HG02884 (cell line): Measurements from ENCODE around the gene SPATA2L.

Experiments used
- ATAC-seq: cut with Tn5 transposase; IDR thresholded peaks from one replicate; pipeline ENCODE4 v1.9.1; 2021; ENCODE audit warnings: mild to moderate bottlenecking, moderate library complexity; ENCODE audit not compliant: unreplicated experiment

SPATA2L gene

DNA sequence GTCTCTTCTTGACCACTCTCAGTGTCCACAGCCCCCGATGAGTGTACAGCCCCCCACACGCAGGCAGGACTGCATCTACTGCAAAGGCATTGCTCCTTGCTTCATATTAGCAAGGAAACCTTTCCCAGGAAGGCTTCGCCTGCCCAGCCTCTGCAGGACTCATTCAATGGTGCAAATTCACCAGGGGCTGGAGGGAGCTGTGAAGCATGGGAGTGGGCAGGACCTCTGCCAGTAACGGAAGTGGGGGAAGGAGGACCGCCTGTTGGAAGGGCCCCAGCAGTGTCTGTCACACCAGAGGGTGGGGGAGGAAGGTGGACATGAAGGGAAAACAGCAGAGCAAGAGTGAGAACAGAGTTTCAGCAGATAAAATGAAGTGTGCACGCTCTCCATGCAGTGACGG, 41.4 kb downstream of the SPATA2L start:
- no peak for ATAC-seq

GRCh38 chr16:89658221-89658879, 43.2 kb downstream of the SPATA2L start:
- ATAC-seq: no peak

GRCh38 chr16:89657442-89658220, 43.9 kb downstream of the SPATA2L start, which contains the start of the genes CHMP1A and SPATA33:
CHMP1A (minus strand) TSS chr16:89657708; CDS start chr16:89657588, 120 bp downstream.
SPATA33 (plus strand) TSS chr16:89657836; CDS start chr16:89657912, 76 bp downstream.
- peak; percentile 83 for ATAC-seq

DNA sequence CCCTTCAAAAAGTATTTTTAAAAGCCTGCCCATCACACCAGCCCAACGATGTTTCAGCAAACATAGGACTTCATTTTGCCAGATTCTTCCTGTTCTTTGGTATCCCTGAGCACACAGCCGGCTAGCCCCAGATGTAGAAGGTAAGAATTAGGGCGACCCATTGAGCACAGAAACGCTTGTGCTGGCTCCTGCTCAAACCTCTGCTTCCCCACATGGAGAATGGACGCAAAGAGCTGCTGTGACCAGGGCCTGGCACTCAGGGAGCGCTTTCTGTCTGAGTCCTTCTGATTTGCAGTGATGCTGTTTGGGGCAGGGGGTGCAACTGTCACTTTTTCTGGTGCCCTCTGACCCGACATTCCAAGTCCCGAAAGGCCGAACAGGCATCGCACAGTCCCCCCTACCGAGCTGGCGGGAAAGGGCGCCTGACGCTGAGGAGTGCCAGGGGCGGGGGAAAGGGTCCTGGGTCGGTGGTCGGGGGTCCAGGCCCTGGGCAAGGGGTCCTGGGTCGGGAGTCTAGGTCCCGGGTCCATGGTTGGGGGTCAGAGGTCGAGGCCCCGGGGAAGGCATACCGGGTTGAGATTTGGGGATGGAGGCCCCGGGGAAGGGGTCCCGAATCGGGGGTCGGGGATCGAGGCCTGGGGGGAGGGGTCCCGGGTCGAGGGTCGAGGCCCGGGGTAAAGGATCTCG, 44.9 kb downstream of the SPATA2L start:
- ATAC-seq: no peak

GRCh38 chr16:89655062-89655643, 46.4 kb downstream of the SPATA2L start:
- no peak for ATAC-seq

GRCh38 chr16:89653656-89654295, 47.7 kb downstream of the SPATA2L start:
- no peak for ATAC-seq

DNA sequence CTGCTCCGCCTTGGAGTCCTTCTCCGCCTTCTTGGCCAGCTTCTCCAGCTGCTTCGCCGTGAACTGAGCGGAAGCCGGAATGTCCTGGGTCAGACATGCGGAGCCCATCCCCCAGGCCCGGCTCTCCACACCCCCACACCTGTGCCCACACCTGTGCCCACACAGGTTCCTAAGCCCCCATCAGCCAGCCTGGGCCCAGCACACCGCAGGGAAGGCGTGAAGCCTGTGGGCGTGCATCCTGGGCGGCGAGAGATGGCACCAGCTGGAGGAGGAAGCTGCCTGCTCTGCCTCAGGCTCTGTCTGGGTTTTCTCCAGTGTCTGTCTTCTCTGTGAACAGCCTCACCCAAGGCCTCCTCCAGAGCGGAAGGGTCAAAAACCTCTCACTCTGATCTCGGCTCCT, 49.9 kb downstream of the SPATA2L start:
- no peak for ATAC-seq

- no peak for ATAC-seq
These were observed 54.6 kb downstream of the SPATA2L start for GRCh38 chr16:89646906-89647305.
